ENCODE data around the gene AURKAIP1. TPM values are rescaled to one million over a fixed set of nuclear protein-coding genes. Genes with fewer than 3 reads are reported as not detected.

The AURKAIP1 gene
- total and polyA plus RNA-seq, 2 of the 13 experiments (the other 11 are each of a cell fraction or from before 2014, with no cell fraction given): 69.5 to 175 TPM

GRCh38 chr1:1359664-1360468 lies 15.1 kb downstream of the AURKAIP1 start (continued):
- no peak for TF ChIP-seq AHDC1 (CRISPR knock-in tag; IDR thresholded peaks at IDR 0.05; ENCODE audit: borderline replicate concordance)
- TF ChIP-seq HNF4A (CRISPR knock-in tag; IDR thresholded peaks at IDR 0.05): peak; percentile 73
- TF ChIP-seq REPIN1 (CRISPR knock-in tag; IDR thresholded peaks at IDR 0.05; ENCODE audit: borderline replicate concordance, low read depth): peak; percentile 68; the same call in 1 of the 2 replicates
- no peak for TF ChIP-seq PRMT3 (CRISPR knock-in tag; IDR thresholded peaks at IDR 0.05; ENCODE audit: borderline replicate concordance, low read depth)
- TF ChIP-seq ZMYM4 (CRISPR knock-in tag; IDR thresholded peaks at IDR 0.05): peak; percentile 33; the same call in 1 of the 2 replicates
- no peak for TF ChIP-seq ZNF3 (CRISPR knock-in tag; IDR thresholded peaks at IDR 0.05)
- peak; percentile 47 for TF ChIP-seq ARID5B (CRISPR knock-in tag; IDR thresholded peaks at IDR 0.05)
- peak; percentile 12; the same call in 1 of the 2 replicates for TF ChIP-seq AKAP8 (CRISPR knock-in tag; IDR thresholded peaks at IDR 0.05)
- TF ChIP-seq GATAD2A (CRISPR knock-in tag; IDR thresholded peaks at IDR 0.05): peak; percentile 59; the same call in 1 of the 2 replicates
- TF ChIP-seq PAXIP1 (CRISPR knock-in tag; conservative IDR thresholded peaks at IDR 0.05): peak; percentile 81
- TF ChIP-seq LBX2 (CRISPR knock-in tag; IDR thresholded peaks at IDR 0.05; ENCODE audit: borderline replicate concordance): peak; percentile 46; the same call in 1 of the 2 replicates
- peak; percentile 36; the same call in 1 of the 2 replicates for TF ChIP-seq GATAD1 (CRISPR knock-in tag; IDR thresholded peaks at IDR 0.05)
- TF ChIP-seq AGO1 (IDR thresholded peaks at IDR 0.05; ENCODE audit: low read depth, low read length, poor library complexity, severe bottlenecking): peak; percentile 84
- TF ChIP-seq ZNF296 (CRISPR knock-in tag; conservative IDR thresholded peaks at IDR 0.05): peak; percentile 98
